Measurements from ENCODE around the gene FHAD1.

DNA sequence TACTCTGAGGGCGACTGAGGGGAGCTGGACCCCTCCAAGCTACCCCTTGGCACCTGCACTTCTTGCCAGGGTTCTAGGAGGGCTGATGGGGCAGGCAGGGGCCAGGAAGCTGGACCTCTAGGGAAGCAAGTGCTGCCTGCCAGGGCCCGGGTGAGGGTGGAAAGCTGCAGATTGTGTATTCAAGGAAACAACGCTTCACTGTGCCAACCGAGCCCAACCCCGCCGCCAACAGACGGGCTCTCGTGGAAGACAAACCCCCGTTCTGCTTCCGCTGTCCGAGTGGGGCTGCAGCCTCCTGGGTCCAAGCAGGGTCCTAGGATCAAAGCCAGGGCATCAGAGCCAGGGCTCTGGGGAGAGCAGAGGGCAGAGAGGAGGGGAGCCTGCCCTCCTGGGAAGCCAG, 165.8 kb downstream of the FHAD1 start:
- TF ChIP-seq, protein P1, sequence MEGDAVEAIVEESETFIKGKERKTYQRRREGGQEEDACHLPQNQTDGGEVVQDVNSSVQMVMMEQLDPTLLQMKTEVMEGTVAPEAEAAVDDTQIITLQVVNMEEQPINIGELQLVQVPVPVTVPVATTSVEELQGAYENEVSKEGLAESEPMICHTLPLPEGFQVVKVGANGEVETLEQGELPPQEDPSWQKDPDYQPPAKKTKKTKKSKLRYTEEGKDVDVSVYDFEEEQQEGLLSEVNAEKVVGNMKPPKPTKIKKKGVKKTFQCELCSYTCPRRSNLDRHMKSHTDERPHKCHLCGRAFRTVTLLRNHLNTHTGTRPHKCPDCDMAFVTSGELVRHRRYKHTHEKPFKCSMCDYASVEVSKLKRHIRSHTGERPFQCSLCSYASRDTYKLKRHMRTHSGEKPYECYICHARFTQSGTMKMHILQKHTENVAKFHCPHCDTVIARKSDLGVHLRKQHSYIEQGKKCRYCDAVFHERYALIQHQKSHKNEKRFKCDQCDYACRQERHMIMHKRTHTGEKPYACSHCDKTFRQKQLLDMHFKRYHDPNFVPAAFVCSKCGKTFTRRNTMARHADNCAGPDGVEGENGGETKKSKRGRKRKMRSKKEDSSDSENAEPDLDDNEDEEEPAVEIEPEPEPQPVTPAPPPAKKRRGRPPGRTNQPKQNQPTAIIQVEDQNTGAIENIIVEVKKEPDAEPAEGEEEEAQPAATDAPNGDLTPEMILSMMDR (IDR thresholded peaks at IDR 0.05; ENCODE audit: low read depth, low read length, poor library complexity, severe bottlenecking): no peak
- no peak for TF ChIP-seq EZH2phosphoT487 (IDR thresholded peaks at IDR 0.05; ENCODE audit: borderline replicate concordance, low read length)
